Uterus (tissue), 2 donors: ENCODE data around the gene NFATC4.

Experiments
- CTCF ChIP-seq, 4 experiments: fragments of 200-600 bp in 2 of 4; fragments of 450-650 bp in 2 of 4; sonication (generic) in 2 of 4; IDR thresholded peaks; one replicate each; pipeline ENCODE4 v1.5.1; 2016 to 2019; ENCODE audit warnings: antibody characterized with exemption in 4 of 4, mild to moderate bottlenecking in 2 of 4, moderate library complexity in 1 of 4
- POLR2A ChIP-seq, 2 donors: fragments of 450-650 bp; IDR thresholded peaks; one replicate each; pipeline ENCODE4 v1.6.1; 2016; ENCODE audit warnings: antibody characterized with exemption in 2 of 2, mild to moderate bottlenecking in 1 of 2, moderate library complexity in 1 of 2

- TF ChIP-seq CTCF (IDR thresholded peaks at IDR 0.05), result peak; percentile 85 to 93 (median 92)
- TF ChIP-seq POLR2A (IDR thresholded peaks at IDR 0.05), result no peak
Observed at GRCh38 chr14:24365600-24366412, 2.2 kb upstream of the NFATC4 start.
